HepG2 (cell line): Measurements from ENCODE around the gene CPLX1. TPM values are rescaled to one million over a fixed set of nuclear protein-coding genes. Genes with fewer than 3 reads are reported as not detected.

ENCODE experiments used
- ATAC-seq: fragments of 200-7000 bp; cut with Tn5 transposase; 3 replicates; pipeline ENCODE4 v1.9.1; 2020; ENCODE audit warnings: mild to moderate bottlenecking, moderate library complexity
- BruUV-seq: library from RNA; stranded (reverse); fragments of 400-500 nt; replicated peaks from 2 replicates; lab custom pipeline; 2021; lab: Mats Ljungman, UMichigan
- CTCF ChIA-PET: fragments of 300-600 bp; formaldehyde crosslinking; extraction: SDS; loops from one replicate; lab custom pipeline; 2021; ENCODE audit warnings: low total read pairs, inconsistent platforms, low intra/inter-chr PET ratio; lab: Yijun Ruan, JAX
- POLR2A ChIA-PET: fragments of 350-600 bp; sonication (Branson Sonifier 250); formaldehyde crosslinking; loops from one replicate; lab custom pipeline; 2020; ENCODE audit warnings: antibody characterized with exemption, inconsistent platforms; lab: Yijun Ruan, JAX
- DNase-seq: peaks from one replicate; pipeline ENCODE4 v3.0.0-alpha.2; 2015; ENCODE audit warnings: low spot score
- FAIRE-seq: peaks from 3 replicates; lab custom pipeline; 2011; peaks lifted over from hg19 to GRCh38; lab: Jason Lieb, UNC
- H2AFZ ChIP-seq: one replicate; pipeline ENCODE4 v1.6.1; 2011; ENCODE audit warnings: low read length, inconsistent platforms
- H3K27ac ChIP-seq: fragments of 300-600 bp; 3 replicates; pipeline ENCODE4 v1.8.0; 2011; ENCODE audit warnings: mixed run types, mild to moderate bottlenecking, mixed read lengths, low read length, inconsistent platforms; ENCODE audit not compliant: insufficient read depth; ENCODE audit errors: extremely low read length
- H3K27me3 ChIP-seq, 2 experiments: fragments of 200-600 bp in 1 of 2; 2 replicates in 1 of 2; 3 replicates in 1 of 2; pipeline versions ENCODE4 v1.6.0 to v1.8.0; 2011; ENCODE audit warnings: low read length in 2 of 2, mild to moderate bottlenecking in 2 of 2, moderate library complexity in 2 of 2, inconsistent platforms in 1 of 2; ENCODE audit not compliant: insufficient read depth in 2 of 2, control insufficient read depth in 1 of 2
- H3K36me3 ChIP-seq, 2 experiments: fragments of 200-600 bp in 1 of 2; replicated peaks in 1 of 2; 2 replicates in 1 of 2; 3 replicates in 1 of 2; pipeline versions ENCODE4 v1.5.1 to v1.8.0; 2011; ENCODE audit warnings: low read length in 2 of 2, inconsistent platforms in 1 of 2; ENCODE audit not compliant: insufficient read depth in 2 of 2, control insufficient read depth in 1 of 2
- H3K4me1 ChIP-seq: 2 replicates; pipeline ENCODE4 v1.5.1; 2012; ENCODE audit warnings: low read length, inconsistent platforms; ENCODE audit not compliant: insufficient read depth
- H3K4me2 ChIP-seq: 2 replicates; pipeline ENCODE4 v1.6.0; 2011; ENCODE audit warnings: low read depth, low read length, inconsistent platforms
- H3K4me3 ChIP-seq, 3 experiments: fragments of 200-600 bp in 1 of 3; sonication (generic), shearing (Covaris generic) in 1 of 3; replicated peaks in 1 of 3; 2 replicates each; pipeline ENCODE4 v1.5.1; 2011 to 2016; ENCODE audit warnings: low read length in 3 of 3, inconsistent platforms in 2 of 3, low read depth in 2 of 3, mild to moderate bottlenecking in 2 of 3, control low read depth in 1 of 3, mixed read lengths in 1 of 3; ENCODE audit not compliant: insufficient read depth in 1 of 3
- H3K79me2 ChIP-seq: one replicate; pipeline ENCODE4 v1.6.1; 2011; ENCODE audit warnings: low read length, inconsistent platforms; ENCODE audit not compliant: insufficient read depth
- H3K9ac ChIP-seq: 2 replicates; pipeline ENCODE4 v1.6.0; 2011; ENCODE audit warnings: mild to moderate bottlenecking, low read depth, low read length, inconsistent platforms; ENCODE audit not compliant: insufficient read depth
- H3K9me3 ChIP-seq: 2 replicates; pipeline ENCODE4 v1.5.1; 2012; ENCODE audit warnings: mild to moderate bottlenecking, low read length
- H4K20me1 ChIP-seq: 2 replicates; pipeline ENCODE4 v1.6.0; 2011; ENCODE audit warnings: inconsistent platforms, mild to moderate bottlenecking, low read length, moderate library complexity; ENCODE audit not compliant: insufficient read depth
- CSRNP1 ChIP-seq: sonication (generic); formaldehyde crosslinking; IDR thresholded peaks from 2 replicates; pipeline ENCODE4 v1.8.1; 2023; ENCODE audit warnings: mild to moderate bottlenecking, missing genetic modification reagents
- HOXA7 ChIP-seq: sonication (generic); formaldehyde crosslinking; IDR thresholded peaks from 2 replicates; pipeline ENCODE4 v1.8.1; 2022; ENCODE audit warnings: mild to moderate bottlenecking, missing genetic modification reagents, moderate library complexity
- IKZF4 ChIP-seq: sonication (generic); formaldehyde crosslinking; IDR thresholded peaks from 2 replicates; pipeline ENCODE4 v1.5.1; 2020; ENCODE audit warnings: borderline replicate concordance, mild to moderate bottlenecking, low read depth, missing genetic modification reagents; ENCODE audit errors: not compliant biosample characterization
- JUN ChIP-seq: sonication (generic); formaldehyde crosslinking; IDR thresholded peaks from 2 replicates; pipeline ENCODE4 v1.4.0; 2020; ENCODE audit warnings: mild to moderate bottlenecking, missing genetic modification reagents
- MXD1 ChIP-seq: sonication (generic); formaldehyde crosslinking; IDR thresholded peaks from 2 replicates; pipeline ENCODE4 v1.4.0; 2020; ENCODE audit warnings: mild to moderate bottlenecking, missing genetic modification reagents
- NFATC3 ChIP-seq: sonication (generic); formaldehyde crosslinking; IDR thresholded peaks from 2 replicates; pipeline ENCODE4 v1.5.1; 2020; ENCODE audit warnings: mild to moderate bottlenecking, missing genetic modification reagents
- SALL1 ChIP-seq: sonication (generic); formaldehyde crosslinking; IDR thresholded peaks from 2 replicates; pipeline ENCODE4 v1.8.0; 2022; ENCODE audit warnings: mild to moderate bottlenecking, missing genetic modification reagents
- TEAD3 ChIP-seq: optimal IDR thresholded peaks from 2 replicates; pipeline ENCODE3; 2016; ENCODE audit warnings: borderline replicate concordance
- ZFAT ChIP-seq: sonication (generic); formaldehyde crosslinking; conservative IDR thresholded peaks from 2 replicates; pipeline ENCODE4 v1.8.1; 2023; ENCODE audit warnings: missing genetic modification reagents, inconsistent platforms
- ZMYM3 ChIP-seq: sonication (generic); formaldehyde crosslinking; IDR thresholded peaks from 2 replicates; pipeline ENCODE4 v1.5.1; 2020; ENCODE audit warnings: mild to moderate bottlenecking, missing genetic modification reagents
- ZNF234 ChIP-seq: sonication (generic); formaldehyde crosslinking; conservative IDR thresholded peaks from 2 replicates; pipeline ENCODE4 v1.5.1; 2020; ENCODE audit warnings: mild to moderate bottlenecking, missing genetic modification reagents
- ZNF333 ChIP-seq: sonication (generic); formaldehyde crosslinking; IDR thresholded peaks from 2 replicates; pipeline ENCODE4 v1.4.0; 2020; ENCODE audit warnings: mild to moderate bottlenecking, missing genetic modification reagents, borderline replicate concordance
- ZNF574 ChIP-seq: sonication (generic); formaldehyde crosslinking; IDR thresholded peaks from 2 replicates; pipeline ENCODE4 v1.4.0; 2020; ENCODE audit warnings: missing genetic modification reagents
- ZSCAN25 ChIP-seq: sonication (generic); formaldehyde crosslinking; IDR thresholded peaks from 2 replicates; pipeline ENCODE4 v1.8.0; 2022; ENCODE audit warnings: mild to moderate bottlenecking, missing genetic modification reagents
- WGBS: methylation state at CpG from one replicate; pipeline ENCODE4 v1.1.6; 2017; ENCODE audit warnings: low lambda C conversion rate; 5-methylcytosine and 5-hydroxymethylcytosine counted together
- in situ Hi-C: cut with HindIII; loops from 2 replicates; pipeline ENCODE4 v1.10.0; 2017; ENCODE audit warnings: low pct_unique_long_range_greater_than_20kb; ENCODE audit not compliant: extremely low pct_ligation_motif_present
- intact Hi-C: fragments of 100-400 bp; cut with micrococcal nuclease; formaldehyde crosslinking; loops from one replicate; pipeline ENCODE4 v1.10.0; 2022; ENCODE audit not compliant: unreplicated experiment
- polyA plus RNA-seq, 8 experiments: library from polyadenylated mRNA; depleted of rRNA in 3 of 8; stranded (reverse) in 7 of 8; unstranded in 1 of 8; fragments of >200 nt; fragmentation: Illumina TruSeq in 4 of 8; extraction: Trizol in 4 of 8; gene quantifications; 2 replicates each; pipeline versions ENCODE4 v1.2.1 to v1.2.3, GENCODE V29; 2011 to 2016; ENCODE audit warnings: low read depth in 4 of 8, missing spikeins in 1 of 8, mixed read lengths in 1 of 8; ENCODE audit not compliant: insufficient read depth in 1 of 8
- total RNA-seq, 5 experiments: library from RNA; depleted of rRNA; stranded (reverse); fragments of >200 nt; fragmentation: Illumina TruSeq; extraction: Trizol; gene quantifications; 2 replicates each; pipeline ENCODE4 v1.2.3, GENCODE V29; 2016; ENCODE audit warnings: low read depth in 1 of 5
- TF ChIP-seq, protein P1 (sequence below): sonication (generic); formaldehyde crosslinking; conservative IDR thresholded peaks from 2 replicates; pipeline ENCODE4 v1.5.0; 2020; ENCODE audit warnings: missing genetic modification reagents
- TF ChIP-seq, protein P2 (sequence below): sonication (generic); formaldehyde crosslinking; IDR thresholded peaks from 2 replicates; pipeline ENCODE4 v1.8.0; 2022; ENCODE audit warnings: missing genetic modification reagents, low read depth, mild to moderate bottlenecking, borderline replicate concordance

CPLX1 gene
- total and polyA plus RNA-seq, 2 of the 13 experiments (the other 11 are each of a cell fraction or from before 2014, with no cell fraction given), result 0.18 TPM

GRCh38 chr4:744212-744841 is 81.6 kb downstream of the CPLX1 start:
- no peak overlapping the region for H3K9ac ChIP-seq
- no peaks in the 10 kb centered on the region for H3K4me1 ChIP-seq
- no peak overlapping the region for H3K27ac ChIP-seq
- TF ChIP-seq TEAD3 (CRISPR knock-in tag) (no peak), MXD1 (CRISPR knock-in tag) (no peak), ZMYM3 (CRISPR knock-in tag) (no peak), ZNF333 (CRISPR knock-in tag) (no peak), JUN (CRISPR knock-in tag) (no peak), HOXA7 (CRISPR knock-in tag) (no peak), CSRNP1 (CRISPR knock-in tag) (no peak), ZSCAN25 (no peak), ZNF234 (CRISPR knock-in tag) (no peak), IKZF4 (no peak), ZNF574 (no peak), SALL1 (CRISPR knock-in tag) (no peak), ZFAT (CRISPR knock-in tag) (no peak), NFATC3 (no peak)
- TF ChIP-seq, protein P1, sequence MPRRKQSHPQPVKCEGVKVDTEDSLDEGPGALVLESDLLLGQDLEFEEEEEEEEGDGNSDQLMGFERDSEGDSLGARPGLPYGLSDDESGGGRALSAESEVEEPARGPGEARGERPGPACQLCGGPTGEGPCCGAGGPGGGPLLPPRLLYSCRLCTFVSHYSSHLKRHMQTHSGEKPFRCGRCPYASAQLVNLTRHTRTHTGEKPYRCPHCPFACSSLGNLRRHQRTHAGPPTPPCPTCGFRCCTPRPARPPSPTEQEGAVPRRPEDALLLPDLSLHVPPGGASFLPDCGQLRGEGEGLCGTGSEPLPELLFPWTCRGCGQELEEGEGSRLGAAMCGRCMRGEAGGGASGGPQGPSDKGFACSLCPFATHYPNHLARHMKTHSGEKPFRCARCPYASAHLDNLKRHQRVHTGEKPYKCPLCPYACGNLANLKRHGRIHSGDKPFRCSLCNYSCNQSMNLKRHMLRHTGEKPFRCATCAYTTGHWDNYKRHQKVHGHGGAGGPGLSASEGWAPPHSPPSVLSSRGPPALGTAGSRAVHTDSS (CRISPR knock-in tag), result no peak
- TF ChIP-seq, protein P2, sequence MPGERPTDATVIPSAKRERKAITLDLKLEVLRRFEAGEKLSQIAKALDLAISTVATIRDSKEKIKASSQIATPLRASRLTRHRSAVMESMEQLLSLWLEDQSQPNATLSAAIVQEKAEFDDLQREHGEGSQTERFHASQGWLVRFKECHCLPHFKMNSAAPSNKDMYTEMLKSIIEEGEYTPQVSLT (CRISPR knock-in tag), result no peak
- no peaks in the 10 kb centered on the region for H3K27me3 ChIP-seq
- peaks cover 15% of the 10 kb centered on the region; the same call in 1 of the 2 replicates for H4K20me1 ChIP-seq
- no peak overlapping the region for H3K4me2 ChIP-seq
- H3K36me3 ChIP-seq, result peaks cover 6 to 17% of the 10 kb centered on the region in 2 experiments; a peak in 4 of 5 replicates
- ATAC-seq (no peak), FAIRE-seq (no peak), DNase-seq (no peak)
- intact Hi-C loops (no loop called here), in situ Hi-C loops (no loop called here)
- CTCF ChIA-PET, result no interaction called here
- BruUV-seq, result no TSS peak
- H3K9me3 ChIP-seq, result no peaks in the 10 kb centered on the region
- no peak overlapping the region for H2AFZ ChIP-seq
- H3K79me2 ChIP-seq, result no peaks in the 10 kb centered on the region
- POLR2A ChIA-PET, result no interaction called here
- WGBS, result 95% methylated on average over 33 of the region's 44 CpGs
- H3K4me3 ChIP-seq, result no peak overlapping the region
